T-helper 1 cell treated with Interleukin-12 subunit alpha and Interleukin-12 subunit beta and Interleukin-4 antibody, amounts not matched to agents 30 ng/mL and 1 ng/mL, for 36 hours (primary cell): ENCODE data around the gene CMTR1. TPM values are rescaled to one million over a fixed set of nuclear protein-coding genes. Genes with fewer than 3 reads are reported as not detected.
"Not testable (repeated sequence)": the region's sequence is repeated elsewhere in the genome, so short reads cannot be mapped to it uniquely, and the experiment has no call there.

Experiments
- intact Hi-C: fragments of 100-400 bp; cut with micrococcal nuclease; formaldehyde crosslinking; loops from one replicate; pipeline ENCODE4 v1.15.1; 2024
- total RNA-seq: library from RNA; stranded (reverse); gene quantifications from 2 replicates; pipeline ENCODE4 v1.2.3, GENCODE V29; 2022

Gene CMTR1, protein sequence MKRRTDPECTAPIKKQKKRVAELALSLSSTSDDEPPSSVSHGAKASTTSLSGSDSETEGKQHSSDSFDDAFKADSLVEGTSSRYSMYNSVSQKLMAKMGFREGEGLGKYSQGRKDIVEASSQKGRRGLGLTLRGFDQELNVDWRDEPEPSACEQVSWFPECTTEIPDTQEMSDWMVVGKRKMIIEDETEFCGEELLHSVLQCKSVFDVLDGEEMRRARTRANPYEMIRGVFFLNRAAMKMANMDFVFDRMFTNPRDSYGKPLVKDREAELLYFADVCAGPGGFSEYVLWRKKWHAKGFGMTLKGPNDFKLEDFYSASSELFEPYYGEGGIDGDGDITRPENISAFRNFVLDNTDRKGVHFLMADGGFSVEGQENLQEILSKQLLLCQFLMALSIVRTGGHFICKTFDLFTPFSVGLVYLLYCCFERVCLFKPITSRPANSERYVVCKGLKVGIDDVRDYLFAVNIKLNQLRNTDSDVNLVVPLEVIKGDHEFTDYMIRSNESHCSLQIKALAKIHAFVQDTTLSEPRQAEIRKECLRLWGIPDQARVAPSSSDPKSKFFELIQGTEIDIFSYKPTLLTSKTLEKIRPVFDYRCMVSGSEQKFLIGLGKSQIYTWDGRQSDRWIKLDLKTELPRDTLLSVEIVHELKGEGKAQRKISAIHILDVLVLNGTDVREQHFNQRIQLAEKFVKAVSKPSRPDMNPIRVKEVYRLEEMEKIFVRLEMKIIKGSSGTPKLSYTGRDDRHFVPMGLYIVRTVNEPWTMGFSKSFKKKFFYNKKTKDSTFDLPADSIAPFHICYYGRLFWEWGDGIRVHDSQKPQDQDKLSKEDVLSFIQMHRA
- total RNA-seq: 86.6 and 88.0 TPM in 2 replicates

DNA sequence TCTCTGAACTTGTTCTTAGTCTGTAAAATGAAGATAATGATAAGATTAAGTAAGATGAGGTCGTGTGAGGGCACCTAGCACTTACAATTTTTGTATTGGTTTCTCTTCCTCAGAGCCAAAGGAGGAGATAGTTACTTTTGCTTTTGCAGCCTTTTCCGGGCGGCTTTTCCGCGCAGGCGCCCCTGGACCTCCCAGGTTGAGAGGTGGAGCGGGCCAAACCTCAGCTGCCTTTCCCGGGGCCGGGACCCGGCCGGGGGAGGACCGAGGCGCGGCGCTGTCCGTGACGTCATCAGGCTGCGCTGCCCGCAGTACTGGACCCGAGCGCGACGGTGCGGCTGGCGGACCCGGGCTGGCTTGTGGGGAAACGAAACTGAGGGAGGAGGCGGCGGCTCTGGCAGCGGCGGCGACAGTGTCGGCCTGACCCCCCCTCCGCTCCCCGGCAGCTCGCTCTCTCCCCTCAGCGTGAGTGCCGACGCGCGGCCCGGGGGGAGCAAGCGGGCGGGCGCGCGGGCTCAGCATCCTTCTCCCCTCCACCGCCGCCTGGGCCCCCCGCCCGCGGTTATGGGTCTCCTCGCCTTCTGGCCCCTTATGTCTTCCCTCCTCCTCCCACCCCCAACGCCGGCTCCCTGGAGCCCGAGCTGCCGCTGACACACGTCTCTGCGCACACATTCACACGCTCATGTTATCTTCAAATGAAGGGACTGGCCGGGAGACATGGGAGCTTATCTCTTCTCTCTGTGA, at the start of gene CMTR1:
Gene CMTR1, plus strand, starts transcription at position 306 of the 741 bp plus-strand sequence. CDS start 2,409 bp downstream, outside the sequence.
- intact Hi-C loops: loop anchor here (1.0 to 10.0 kb wide), 15 partner anchors 52 to 1682 kb away; partner anchors contain the start of genes BTBD9, C6orf89, CDKN1A and GLO1

GRCh38 chr6:37388578-37388977, 44.4 kb upstream of the CMTR1 start:
- intact Hi-C loops: loop anchor here (10.0 kb wide), 1 partner anchor 1106 kb away; no protein-coding TSS in a partner anchor

DNA sequence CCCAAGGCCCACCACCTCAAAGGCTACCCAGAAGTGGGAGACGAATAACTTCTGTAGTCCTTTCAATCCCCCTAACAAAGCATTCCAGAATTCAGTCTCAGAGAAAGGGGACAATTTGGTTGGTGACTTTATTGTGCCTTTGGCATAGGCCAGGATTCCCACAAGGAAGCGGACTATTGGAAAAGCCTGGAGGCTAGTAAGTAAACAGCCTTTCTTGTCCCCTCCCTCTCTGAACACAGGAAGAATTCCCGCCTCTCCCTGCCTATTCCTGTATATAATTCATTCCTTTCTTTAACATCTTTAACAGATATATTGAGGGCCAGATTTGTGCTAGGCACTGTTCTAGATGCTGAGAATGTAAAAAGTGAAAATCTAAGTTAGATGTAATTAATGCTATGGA, 43.2 kb upstream of the CMTR1 start:
- intact Hi-C loops: loop anchor here (10.0 kb wide), 1 partner anchor 1105 kb away; no protein-coding TSS in a partner anchor

GRCh38 chr6:37391120-37391519, 41.9 kb upstream of the CMTR1 start:
- intact Hi-C loops: no loop called here

GRCh38 chr6:37392821-37393220, 40.2 kb upstream of the CMTR1 start:
- intact Hi-C loops: no loop called here

GRCh38 chr6:37393381-37393929, 39.6 kb upstream of the CMTR1 start:
- intact Hi-C loops: no loop called here

- intact Hi-C loops: no loop called here
These were observed 36.3 kb upstream of the CMTR1 start for GRCh38 chr6:37396571-37397180.

DNA sequence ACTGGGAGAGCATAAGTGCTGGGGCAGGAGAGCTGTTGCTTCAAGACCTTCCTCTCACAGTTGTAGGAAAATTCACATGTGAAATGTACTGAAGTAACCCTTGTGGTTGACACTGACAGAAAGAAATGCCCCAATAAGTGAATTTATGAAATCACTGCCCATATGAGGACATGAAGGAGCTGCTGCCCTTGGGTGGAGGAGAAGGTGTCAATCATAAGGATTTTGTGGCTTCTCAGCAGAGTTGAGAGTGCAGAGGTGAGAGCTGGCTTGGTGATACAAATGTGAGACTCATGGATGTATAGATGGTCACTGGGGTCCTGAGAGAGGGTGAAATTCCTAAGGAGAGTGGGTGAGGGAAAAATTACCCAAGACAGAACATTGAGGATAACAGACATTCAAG, 33.9 kb upstream of the CMTR1 start:
- intact Hi-C loops: no loop called here

- intact Hi-C loops: no loop called here
These were observed 33.1 kb upstream of the CMTR1 start for GRCh38 chr6:37399795-37400490.

- intact Hi-C loops: not testable (repeated sequence)
These were observed 31.4 kb upstream of the CMTR1 start for GRCh38 chr6:37401658-37402057.

GRCh38 chr6:37406726-37407341, 26.2 kb upstream of the CMTR1 start:
- intact Hi-C loops: no loop called here

DNA sequence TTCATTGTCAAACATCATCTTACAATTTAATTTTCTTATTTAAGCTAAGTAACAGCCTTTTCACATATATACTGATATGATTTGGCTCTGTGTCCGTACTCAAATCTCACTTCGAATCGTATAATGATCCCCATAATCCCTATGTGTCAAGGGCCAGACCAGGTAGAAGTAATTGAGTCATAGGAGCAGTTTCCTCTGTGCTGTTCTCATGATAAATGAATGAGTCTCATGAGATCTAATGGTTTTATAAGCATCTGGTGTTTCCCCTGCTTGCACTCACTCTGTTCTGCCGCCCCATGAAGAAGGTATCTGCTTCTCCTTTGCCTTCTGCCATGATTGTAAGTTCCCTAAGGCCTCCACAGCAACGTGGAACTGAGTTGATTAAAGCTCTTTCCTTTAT, 25.1 kb upstream of the CMTR1 start:
- intact Hi-C loops: no loop called here

- intact Hi-C loops: no loop called here
These were observed 23.5 kb upstream of the CMTR1 start for GRCh38 chr6:37409501-37409900.

DNA sequence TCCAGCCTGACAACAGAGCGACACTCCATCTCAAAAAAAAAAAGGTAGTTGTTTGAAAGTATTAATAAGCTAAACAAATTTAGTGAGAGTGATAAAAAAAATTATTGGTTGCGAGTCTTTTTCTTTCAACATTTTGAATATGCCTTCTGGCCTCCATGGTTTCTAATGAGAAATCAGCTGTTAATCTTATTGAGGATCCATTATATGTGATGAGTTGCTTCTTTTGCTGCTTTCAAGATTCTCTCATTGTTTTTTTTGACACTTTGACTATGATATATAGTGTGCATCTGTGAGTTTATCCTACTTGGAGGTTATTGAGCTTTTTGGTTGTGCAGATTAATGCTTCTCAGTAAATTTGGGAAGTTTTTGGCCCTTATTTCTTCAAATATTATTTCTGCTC, 15.6 kb upstream of the CMTR1 start:
- intact Hi-C loops: no loop called here

DNA sequence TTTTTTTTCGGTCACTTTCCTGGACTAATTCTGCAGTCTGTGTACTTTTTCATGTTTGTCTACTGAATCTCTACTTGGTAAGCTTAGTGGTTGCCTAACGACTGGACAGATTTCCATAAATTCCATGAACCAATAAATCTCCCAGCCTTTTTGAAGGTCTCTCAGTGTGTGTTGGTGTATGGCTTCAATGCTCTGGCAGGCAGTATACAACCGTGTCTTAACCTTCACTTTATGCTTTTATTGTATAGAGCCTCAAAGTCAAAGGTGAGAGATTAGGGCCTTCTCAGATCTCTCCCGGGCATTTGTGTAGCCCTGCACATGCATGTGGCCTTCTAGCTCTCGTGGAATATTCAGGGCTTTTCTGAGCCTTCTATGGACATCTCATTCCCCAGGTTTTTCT, 14.3 kb upstream of the CMTR1 start:
- intact Hi-C loops: no loop called here

DNA sequence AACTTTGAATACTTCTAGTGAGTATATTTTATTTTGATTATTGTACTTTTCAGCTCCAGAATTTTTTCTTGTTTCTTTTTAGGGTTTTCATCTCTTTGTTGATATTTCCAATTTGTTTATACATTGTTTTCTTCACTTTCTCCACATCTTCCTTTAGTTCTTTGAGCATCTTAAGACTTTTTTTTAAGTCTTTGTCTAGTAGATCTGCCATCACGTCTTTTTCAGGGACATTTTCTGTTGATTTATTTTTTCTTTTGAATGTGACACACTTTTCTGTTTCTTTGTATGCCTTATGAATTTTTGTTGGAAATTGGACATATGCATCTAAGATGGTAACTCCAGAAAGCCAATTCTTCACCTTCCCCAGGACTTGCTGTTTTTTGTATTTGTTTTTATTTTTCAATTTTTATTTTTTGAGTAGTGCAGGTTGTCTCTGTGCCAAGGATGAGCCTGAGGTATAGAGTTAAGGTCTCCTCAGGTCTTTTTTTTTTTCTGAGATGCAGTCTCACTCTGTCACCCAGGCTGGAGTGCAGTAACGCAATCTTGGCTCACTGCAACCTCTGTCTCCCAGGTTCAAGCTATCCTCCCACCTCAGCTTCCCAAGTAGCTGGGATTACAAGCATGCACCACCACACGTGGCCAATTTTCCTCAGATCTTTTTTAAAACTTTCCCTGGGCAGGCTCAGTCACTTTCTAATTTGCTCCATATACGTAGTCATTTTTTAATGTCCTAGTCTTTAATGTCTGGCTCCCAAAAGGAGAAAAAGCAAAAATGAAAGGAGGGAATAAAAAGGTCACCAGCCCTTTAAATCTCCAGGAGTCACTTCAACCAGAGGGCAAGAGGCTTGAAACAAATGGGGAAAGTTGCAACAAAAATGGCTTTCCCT, 6.7 kb upstream of the CMTR1 start:
- intact Hi-C loops: no loop called here

DNA sequence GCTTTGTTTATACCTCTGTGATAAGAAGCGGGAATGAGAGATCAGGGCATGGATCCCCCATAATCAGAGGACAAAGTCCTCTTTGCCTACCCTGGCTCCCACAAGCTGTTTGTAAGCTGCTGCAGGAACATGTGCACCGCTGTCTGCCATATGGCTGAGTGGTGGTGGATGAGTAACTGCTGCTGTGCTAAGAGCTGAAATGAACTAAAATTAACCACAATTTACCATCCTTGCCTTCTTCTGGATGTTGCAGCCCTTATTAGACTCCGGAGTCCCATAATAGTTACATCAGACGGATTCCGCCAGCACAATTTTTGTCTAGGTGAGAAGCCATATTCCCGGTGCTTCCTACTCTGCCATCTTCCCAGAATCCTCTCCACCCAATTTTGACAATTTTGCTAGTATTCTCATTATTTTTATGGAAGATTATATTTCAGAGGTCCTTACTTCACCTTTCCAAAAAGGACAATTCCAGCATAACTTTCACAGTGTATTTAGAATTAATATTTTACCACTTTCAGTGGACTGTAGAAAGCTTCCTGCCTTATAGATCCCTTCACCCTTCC, 6.0 kb upstream of the CMTR1 start:
- intact Hi-C loops: no loop called here

DNA sequence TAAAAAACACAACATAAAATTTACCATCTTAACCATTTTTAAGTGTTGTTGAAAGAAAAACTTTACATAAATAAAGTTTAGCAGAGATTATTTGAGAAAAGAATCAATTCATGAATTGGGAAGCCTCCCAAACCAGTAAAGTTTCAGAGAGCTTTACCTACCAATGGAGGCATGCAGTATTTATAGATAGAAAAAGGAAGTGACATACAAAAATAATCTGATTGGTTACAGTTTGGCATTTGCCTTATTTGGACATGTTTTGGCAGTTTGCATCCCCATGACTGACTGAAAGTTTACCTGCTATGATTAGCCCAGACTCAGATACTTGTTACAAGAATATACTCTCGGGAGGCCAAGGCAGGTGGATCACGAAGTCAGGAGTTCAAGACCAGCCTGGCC, 3.7 kb upstream of the CMTR1 start:
- intact Hi-C loops: no loop called here
